PC-3 (cell line): ENCODE data around the gene MAP3K3.

ENCODE experiments used
- EZH2 ChIP-seq: fragments of 300-600 bp; sonication (generic); IDR thresholded peaks from one replicate; pipeline ENCODE4 v1.6.1; 2017; ENCODE audit warnings: antibody characterized with exemption, mild to moderate bottlenecking, low read length; ENCODE audit not compliant: unreplicated experiment
- EZH2phosphoT487 ChIP-seq: fragments of 300-600 bp; sonication (generic); IDR thresholded peaks from 2 replicates; pipeline ENCODE4 v1.6.1; 2018; ENCODE audit warnings: mild to moderate bottlenecking, antibody characterized with exemption, low read length, borderline replicate concordance
- TF ChIP-seq, protein P1 (sequence below): fragments of 300-600 bp; sonication (generic); conservative IDR thresholded peaks from 2 replicates; pipeline ENCODE4 v1.5.1; 2017; ENCODE audit warnings: antibody characterized with exemption, low read depth, mild to moderate bottlenecking, low read length

DNA sequence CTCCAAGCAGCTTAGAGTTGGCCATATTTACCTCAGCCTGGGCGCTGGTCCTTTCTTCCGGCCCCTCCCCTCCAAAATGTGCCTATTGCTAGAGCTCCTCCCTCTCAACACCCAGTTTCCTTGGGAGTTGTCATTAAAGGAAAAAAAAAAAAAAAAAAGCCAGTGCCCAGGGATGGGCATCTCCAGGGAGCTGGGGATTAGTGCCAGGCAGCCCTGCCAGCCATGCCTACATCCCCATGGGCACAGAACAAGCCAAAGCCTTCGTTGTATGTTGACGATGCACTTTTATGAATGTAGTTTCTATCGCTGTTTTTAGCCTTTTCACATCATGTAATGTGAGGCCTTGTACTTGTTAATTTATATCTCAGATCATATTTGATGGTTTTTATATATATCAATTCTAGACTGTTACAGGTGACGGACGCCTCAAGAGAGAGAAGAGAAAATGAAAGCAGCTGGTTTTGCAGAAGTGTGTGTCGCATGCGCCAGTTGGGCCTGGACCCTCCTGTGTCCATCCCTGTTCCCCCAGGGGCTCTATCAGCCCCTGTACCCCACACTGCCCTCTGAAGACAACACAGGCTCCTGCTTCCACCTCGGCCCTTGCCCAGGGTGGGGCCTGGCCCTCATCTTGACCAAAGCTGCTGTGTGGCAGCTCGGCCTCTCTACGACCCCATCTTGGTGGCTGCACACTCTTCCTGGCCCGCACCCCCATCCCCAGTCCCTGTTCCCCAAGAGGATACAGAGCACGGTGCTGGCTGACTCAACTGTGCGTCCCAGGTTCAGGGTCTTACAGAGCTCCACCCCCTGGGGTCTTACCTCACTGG is 72.9 kb downstream of the MAP3K3 start:
- TF ChIP-seq EZH2 (no peak), EZH2phosphoT487 (no peak)
- TF ChIP-seq, protein P1, sequence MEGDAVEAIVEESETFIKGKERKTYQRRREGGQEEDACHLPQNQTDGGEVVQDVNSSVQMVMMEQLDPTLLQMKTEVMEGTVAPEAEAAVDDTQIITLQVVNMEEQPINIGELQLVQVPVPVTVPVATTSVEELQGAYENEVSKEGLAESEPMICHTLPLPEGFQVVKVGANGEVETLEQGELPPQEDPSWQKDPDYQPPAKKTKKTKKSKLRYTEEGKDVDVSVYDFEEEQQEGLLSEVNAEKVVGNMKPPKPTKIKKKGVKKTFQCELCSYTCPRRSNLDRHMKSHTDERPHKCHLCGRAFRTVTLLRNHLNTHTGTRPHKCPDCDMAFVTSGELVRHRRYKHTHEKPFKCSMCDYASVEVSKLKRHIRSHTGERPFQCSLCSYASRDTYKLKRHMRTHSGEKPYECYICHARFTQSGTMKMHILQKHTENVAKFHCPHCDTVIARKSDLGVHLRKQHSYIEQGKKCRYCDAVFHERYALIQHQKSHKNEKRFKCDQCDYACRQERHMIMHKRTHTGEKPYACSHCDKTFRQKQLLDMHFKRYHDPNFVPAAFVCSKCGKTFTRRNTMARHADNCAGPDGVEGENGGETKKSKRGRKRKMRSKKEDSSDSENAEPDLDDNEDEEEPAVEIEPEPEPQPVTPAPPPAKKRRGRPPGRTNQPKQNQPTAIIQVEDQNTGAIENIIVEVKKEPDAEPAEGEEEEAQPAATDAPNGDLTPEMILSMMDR = no peak
